Adipocyte (in vitro differentiated cells): ENCODE results near the gene KIAA1671.
A peak's percentile ranks its signal among the peaks of the same experiment; 100 is the strongest.

Experiments
- DNase-seq: peaks from one replicate; pipeline ENCODE4 v3.0.0-alpha.2; 2015; ENCODE audit warnings: low read depth
- H3K27me3 ChIP-seq: replicated peaks from 2 replicates; pipeline ENCODE4 v1.7.0; 2013; ENCODE audit warnings: mild to moderate bottlenecking, low read length, moderate library complexity; ENCODE audit not compliant: control insufficient read depth, insufficient read depth
- H3K36me3 ChIP-seq: 2 replicates; pipeline ENCODE4 v1.7.0; 2013; ENCODE audit warnings: low read length, mild to moderate bottlenecking, moderate library complexity; ENCODE audit not compliant: control insufficient read depth, insufficient read depth, severe bottlenecking
- H3K4me1 ChIP-seq: 2 replicates; pipeline ENCODE4 v1.7.0; 2013; ENCODE audit warnings: mild to moderate bottlenecking, low read length, moderate library complexity; ENCODE audit not compliant: control insufficient read depth, insufficient read depth
- H3K4me3 ChIP-seq: 2 replicates; pipeline ENCODE4 v1.7.0; 2013; ENCODE audit warnings: mild to moderate bottlenecking, low read length, moderate library complexity
- H3K9ac ChIP-seq: 2 replicates; pipeline ENCODE4 v1.7.0; 2013; ENCODE audit warnings: mild to moderate bottlenecking, low read length, moderate library complexity
- H3K9me3 ChIP-seq: 2 replicates; pipeline ENCODE4 v1.7.0; 2013; ENCODE audit warnings: mild to moderate bottlenecking, low read length, moderate library complexity; ENCODE audit not compliant: control insufficient read depth

The KIAA1671 gene

GRCh38 chr22:24972369-24972768 lies 19.9 kb downstream of the KIAA1671 start:
- H3K9me3 ChIP-seq: no peaks in the 10 kb centered on the region
- H3K36me3 ChIP-seq: no peaks in the 10 kb centered on the region
- no peak overlapping the region for H3K9ac ChIP-seq
- H3K4me1 ChIP-seq: peaks cover 44% of the 10 kb centered on the region
- no peaks in the 10 kb centered on the region for H3K27me3 ChIP-seq
- no peak overlapping the region for H3K4me3 ChIP-seq
- no peak for DNase-seq

DNA sequence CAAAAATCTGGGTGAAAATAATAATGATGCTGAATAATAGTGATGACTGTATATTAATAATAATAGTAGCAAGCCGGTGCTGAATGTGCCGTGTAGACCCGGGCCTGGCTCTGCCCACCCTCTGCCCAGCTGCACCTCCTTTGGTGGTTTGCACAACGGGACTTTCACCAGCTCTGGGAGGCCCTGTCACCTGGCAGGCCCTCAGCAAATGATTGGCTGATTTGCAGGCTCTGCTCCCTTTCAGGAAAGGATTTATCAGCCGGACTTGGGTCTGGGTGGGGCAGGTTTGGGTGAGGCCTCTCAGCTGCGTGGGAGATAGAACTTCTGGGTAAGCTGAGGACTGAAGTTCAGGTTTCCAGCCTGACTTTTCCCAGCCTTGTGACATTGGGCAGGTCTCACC lies 21.4 kb downstream of the KIAA1671 start:
- no peak overlapping the region for H3K4me3 ChIP-seq
- no peak for DNase-seq
- no peaks in the 10 kb centered on the region for H3K27me3 ChIP-seq
- H3K9ac ChIP-seq: no peak overlapping the region
- H3K9me3 ChIP-seq: no peaks in the 10 kb centered on the region
- peaks cover 46% of the 10 kb centered on the region for H3K4me1 ChIP-seq
- no peaks in the 10 kb centered on the region for H3K36me3 ChIP-seq

DNA sequence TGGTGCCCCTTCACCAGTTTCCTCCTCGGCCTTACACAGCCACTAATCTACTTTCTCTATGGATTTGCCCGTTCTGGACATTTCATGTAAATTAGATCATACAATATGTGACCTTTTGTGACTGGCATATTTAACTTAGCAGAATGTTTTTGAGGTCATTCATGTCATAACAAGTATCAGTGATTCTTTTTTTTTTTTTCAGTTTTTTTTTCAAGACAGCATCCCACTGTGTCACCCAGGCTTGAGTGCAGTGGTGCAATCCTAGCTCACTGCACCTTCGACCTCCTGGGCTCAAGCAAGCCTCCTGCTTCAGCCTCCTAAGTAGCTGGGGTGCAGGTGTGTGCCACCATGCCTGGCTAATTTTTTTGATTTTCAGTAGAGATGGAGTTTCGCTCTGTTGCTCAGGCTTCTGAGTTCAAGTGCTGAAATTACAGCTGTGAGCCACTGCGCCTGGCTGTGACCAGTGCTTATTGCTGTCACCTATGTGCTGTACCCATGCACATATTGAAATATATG lies 22.7 kb downstream of the KIAA1671 start:
- Histone ChIP-seq H3K36me3 (no peaks in the 10 kb centered on the region), H3K4me3 (no peak overlapping the region), H3K9me3 (no peaks in the 10 kb centered on the region), H3K4me1 (peaks cover 37% of the 10 kb centered on the region), H3K9ac (no peak overlapping the region), H3K27me3 (no peaks in the 10 kb centered on the region)
- no peak for DNase-seq

- Histone ChIP-seq H3K27me3 (no peaks in the 10 kb centered on the region), H3K36me3 (no peaks in the 10 kb centered on the region), H3K9me3 (no peaks in the 10 kb centered on the region), H3K4me1 (peaks cover 34% of the 10 kb centered on the region), H3K4me3 (peak overlapping the region; percentile 71), H3K9ac (peak overlapping the region; percentile 81)
- DNase-seq: peak; percentile 17
Observed at GRCh38 chr22:24975813-24976341, 23.4 kb downstream of the KIAA1671 start.

- Histone ChIP-seq H3K4me3 (peak overlapping the region; percentile 71), H3K9me3 (no peaks in the 10 kb centered on the region), H3K27me3 (no peaks in the 10 kb centered on the region), H3K36me3 (no peaks in the 10 kb centered on the region), H3K4me1 (peaks cover 34% of the 10 kb centered on the region), H3K9ac (peak overlapping the region; percentile 81)
- no peak for DNase-seq
Observed at GRCh38 chr22:24976442-24977218, 24.1 kb downstream of the KIAA1671 start.

GRCh38 chr22:24977370-24978221 lies 25.1 kb downstream of the KIAA1671 start:
- peaks cover 34% of the 10 kb centered on the region for H3K4me1 ChIP-seq
- no peaks in the 10 kb centered on the region for H3K36me3 ChIP-seq
- DNase-seq: no peak
- H3K4me3 ChIP-seq: peak overlapping the region; percentile 71
- no peaks in the 10 kb centered on the region for H3K27me3 ChIP-seq
- H3K9me3 ChIP-seq: no peaks in the 10 kb centered on the region
- peak overlapping the region; percentile 81 for H3K9ac ChIP-seq

DNA sequence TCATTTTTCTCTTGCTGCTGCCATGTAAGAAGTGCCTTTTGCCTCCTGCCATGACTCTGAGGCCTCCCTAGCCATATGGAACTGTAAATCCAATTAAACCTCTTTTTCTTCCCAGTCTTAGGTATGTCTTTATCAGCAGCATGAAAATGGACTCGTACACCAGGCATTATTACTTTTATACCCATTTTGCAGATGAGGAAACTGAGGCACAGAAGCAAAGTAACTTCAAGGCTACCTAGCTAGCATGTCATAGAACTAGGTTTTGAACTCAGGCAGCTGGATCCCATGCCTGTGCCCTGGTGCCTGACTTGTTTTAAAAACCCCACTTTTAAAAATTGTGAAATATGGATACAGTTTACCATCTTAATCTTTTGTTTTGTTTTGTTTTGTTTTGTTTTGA lies 25.8 kb downstream of the KIAA1671 start:
- Histone ChIP-seq H3K27me3 (no peaks in the 10 kb centered on the region), H3K4me3 (no peak overlapping the region), H3K9me3 (no peaks in the 10 kb centered on the region), H3K4me1 (peaks cover 34% of the 10 kb centered on the region), H3K36me3 (no peaks in the 10 kb centered on the region), H3K9ac (no peak overlapping the region)
- no peak for DNase-seq

DNA sequence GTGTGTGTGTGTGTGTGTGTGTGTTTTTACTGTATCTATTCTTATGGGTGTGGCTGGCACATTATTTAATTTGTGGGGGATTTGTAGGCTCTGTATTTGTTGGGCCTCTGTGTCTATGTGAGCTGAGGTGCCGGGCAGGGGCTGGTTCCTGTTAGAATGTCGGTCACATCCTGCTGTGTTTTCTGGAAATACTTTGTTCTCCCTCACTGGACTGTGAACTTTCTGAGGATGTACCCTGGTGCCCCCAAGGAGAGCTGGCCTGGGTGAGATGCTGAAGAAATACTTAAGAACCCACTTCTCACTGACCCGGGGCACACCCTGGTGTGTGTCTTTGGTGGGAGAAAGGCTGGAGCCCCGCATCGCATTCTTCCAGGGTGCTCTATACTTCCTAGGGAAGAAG lies 28.6 kb downstream of the KIAA1671 start:
- H3K9me3 ChIP-seq: no peaks in the 10 kb centered on the region
- peaks cover 29% of the 10 kb centered on the region for H3K4me1 ChIP-seq
- H3K4me3 ChIP-seq: no peak overlapping the region
- H3K9ac ChIP-seq: no peak overlapping the region
- no peaks in the 10 kb centered on the region for H3K36me3 ChIP-seq
- no peaks in the 10 kb centered on the region for H3K27me3 ChIP-seq
- DNase-seq: no peak

DNA sequence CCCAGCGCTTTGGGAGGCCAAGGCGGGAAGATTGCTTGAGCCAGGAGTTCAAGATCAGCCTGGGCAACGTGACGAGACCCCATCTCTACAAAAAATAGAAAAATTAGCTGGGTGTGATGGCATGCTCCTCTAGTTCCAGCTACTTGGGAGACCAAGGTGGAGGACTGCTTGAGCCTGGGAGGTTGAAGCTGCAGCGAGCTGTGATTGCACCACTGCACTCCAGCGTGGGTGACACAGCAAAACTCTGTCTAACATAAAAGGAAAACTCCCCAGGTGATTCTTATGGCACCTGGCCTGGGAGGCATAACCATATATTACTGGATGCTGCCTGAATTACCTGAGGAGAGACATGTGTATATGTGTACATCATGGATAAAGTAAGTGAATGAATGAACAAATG lies 29.1 kb downstream of the KIAA1671 start:
- Histone ChIP-seq H3K9me3 (no peaks in the 10 kb centered on the region), H3K9ac (no peak overlapping the region), H3K27me3 (no peaks in the 10 kb centered on the region), H3K36me3 (no peaks in the 10 kb centered on the region), H3K4me1 (peaks cover 25% of the 10 kb centered on the region), H3K4me3 (no peak overlapping the region)
- DNase-seq: no peak

DNA sequence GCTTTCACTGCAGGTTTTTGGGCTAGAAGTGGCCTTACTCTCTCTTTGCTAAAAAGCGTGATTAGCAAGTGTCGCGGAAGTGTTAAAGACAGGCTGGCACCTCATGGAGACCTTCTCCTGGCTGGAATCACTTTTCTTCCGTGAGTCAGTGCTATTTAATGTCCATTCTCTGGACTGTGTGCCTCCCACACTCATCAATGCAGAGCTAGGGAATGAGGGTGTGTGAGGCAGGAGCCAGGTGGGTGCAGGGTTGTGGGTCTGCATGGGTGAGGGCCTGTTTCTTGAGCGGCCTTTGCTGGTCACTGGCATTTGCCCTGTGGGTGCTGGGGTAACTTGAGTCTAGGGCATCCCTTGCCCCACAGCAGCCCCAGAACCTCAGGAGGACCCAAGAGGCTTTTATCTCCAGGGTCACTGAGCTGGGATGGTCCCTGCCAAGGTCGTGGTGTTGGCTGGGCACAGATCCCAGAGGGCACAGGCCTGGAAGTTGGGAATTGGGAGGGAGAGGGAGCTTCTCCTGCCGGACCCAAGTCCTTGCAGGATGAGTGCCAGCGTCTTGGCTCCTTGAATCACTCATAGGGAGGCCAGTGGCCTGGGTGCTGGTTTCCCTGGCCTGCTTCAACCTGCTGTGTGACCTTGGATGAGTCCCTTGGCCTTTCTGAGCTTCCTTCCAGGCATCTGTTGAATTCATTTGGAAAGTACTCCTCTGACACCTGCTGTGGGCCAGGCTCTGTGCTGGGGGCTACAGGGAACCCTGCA lies 30.0 kb downstream of the KIAA1671 start:
- H3K9me3 ChIP-seq: no peaks in the 10 kb centered on the region
- no peak overlapping the region for H3K4me3 ChIP-seq
- H3K4me1 ChIP-seq: peaks cover 17% of the 10 kb centered on the region
- H3K9ac ChIP-seq: no peak overlapping the region
- DNase-seq: no peak
- no peaks in the 10 kb centered on the region for H3K27me3 ChIP-seq
- H3K36me3 ChIP-seq: no peaks in the 10 kb centered on the region
